ENCODE measurements around the gene LYL1.
A peak's percentile ranks its signal among the peaks of the same experiment; 100 is the strongest.

DNA sequence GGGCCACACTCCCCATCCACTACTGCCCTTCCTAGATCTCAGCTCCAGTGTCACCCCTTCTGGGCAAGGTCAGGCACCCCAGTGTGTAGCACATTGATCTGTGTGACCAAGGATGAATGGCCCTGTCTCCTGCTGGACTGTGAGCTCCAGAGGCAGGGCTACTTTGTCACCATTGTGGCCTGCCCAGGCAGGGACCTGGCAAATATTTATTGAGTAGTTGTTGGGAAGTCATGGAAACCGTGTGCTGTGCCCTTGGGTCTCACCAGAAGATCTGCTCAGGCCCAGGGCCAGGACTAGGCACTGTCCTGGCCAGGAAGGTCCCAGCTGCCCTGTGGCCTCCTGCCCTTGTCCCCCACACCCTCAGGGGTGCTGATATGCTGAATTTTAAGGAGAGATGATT, 25.9 kb upstream of the LYL1 start:
- TF ChIP-seq, protein P1, sequence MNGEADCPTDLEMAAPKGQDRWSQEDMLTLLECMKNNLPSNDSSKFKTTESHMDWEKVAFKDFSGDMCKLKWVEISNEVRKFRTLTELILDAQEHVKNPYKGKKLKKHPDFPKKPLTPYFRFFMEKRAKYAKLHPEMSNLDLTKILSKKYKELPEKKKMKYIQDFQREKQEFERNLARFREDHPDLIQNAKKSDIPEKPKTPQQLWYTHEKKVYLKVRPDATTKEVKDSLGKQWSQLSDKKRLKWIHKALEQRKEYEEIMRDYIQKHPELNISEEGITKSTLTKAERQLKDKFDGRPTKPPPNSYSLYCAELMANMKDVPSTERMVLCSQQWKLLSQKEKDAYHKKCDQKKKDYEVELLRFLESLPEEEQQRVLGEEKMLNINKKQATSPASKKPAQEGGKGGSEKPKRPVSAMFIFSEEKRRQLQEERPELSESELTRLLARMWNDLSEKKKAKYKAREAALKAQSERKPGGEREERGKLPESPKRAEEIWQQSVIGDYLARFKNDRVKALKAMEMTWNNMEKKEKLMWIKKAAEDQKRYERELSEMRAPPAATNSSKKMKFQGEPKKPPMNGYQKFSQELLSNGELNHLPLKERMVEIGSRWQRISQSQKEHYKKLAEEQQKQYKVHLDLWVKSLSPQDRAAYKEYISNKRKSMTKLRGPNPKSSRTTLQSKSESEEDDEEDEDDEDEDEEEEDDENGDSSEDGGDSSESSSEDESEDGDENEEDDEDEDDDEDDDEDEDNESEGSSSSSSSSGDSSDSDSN (CRISPR knock-in tag; IDR thresholded peaks at IDR 0.05) = peak; percentile 55
- TF ChIP-seq, protein P2, sequence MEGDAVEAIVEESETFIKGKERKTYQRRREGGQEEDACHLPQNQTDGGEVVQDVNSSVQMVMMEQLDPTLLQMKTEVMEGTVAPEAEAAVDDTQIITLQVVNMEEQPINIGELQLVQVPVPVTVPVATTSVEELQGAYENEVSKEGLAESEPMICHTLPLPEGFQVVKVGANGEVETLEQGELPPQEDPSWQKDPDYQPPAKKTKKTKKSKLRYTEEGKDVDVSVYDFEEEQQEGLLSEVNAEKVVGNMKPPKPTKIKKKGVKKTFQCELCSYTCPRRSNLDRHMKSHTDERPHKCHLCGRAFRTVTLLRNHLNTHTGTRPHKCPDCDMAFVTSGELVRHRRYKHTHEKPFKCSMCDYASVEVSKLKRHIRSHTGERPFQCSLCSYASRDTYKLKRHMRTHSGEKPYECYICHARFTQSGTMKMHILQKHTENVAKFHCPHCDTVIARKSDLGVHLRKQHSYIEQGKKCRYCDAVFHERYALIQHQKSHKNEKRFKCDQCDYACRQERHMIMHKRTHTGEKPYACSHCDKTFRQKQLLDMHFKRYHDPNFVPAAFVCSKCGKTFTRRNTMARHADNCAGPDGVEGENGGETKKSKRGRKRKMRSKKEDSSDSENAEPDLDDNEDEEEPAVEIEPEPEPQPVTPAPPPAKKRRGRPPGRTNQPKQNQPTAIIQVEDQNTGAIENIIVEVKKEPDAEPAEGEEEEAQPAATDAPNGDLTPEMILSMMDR (CRISPR knock-in tag; IDR thresholded peaks at IDR 0.05) = 0 out of 2 replicates have a peak, but pooled peaks have one; percentile 20
- TF ChIP-seq CHCHD3 (CRISPR knock-in tag; IDR thresholded peaks at IDR 0.05) (no peak), POLR2AphosphoS2 (IDR thresholded peaks at IDR 0.05; ENCODE audit: low read depth, low read length) (no peak), GTF3A (CRISPR knock-in tag; conservative IDR thresholded peaks at IDR 0.05) (no peak), EP300 (IDR thresholded peaks at IDR 0.05; ENCODE audit: low read depth in 2 of 2, low read length in 2 of 2) (peak; percentile 63 to 74; a peak in 2 of 4 replicates), EP300 (CRISPR knock-in tag; IDR thresholded peaks at IDR 0.05; ENCODE audit: borderline replicate concordance) (no peak)
- TF ChIP-seq, protein P3, sequence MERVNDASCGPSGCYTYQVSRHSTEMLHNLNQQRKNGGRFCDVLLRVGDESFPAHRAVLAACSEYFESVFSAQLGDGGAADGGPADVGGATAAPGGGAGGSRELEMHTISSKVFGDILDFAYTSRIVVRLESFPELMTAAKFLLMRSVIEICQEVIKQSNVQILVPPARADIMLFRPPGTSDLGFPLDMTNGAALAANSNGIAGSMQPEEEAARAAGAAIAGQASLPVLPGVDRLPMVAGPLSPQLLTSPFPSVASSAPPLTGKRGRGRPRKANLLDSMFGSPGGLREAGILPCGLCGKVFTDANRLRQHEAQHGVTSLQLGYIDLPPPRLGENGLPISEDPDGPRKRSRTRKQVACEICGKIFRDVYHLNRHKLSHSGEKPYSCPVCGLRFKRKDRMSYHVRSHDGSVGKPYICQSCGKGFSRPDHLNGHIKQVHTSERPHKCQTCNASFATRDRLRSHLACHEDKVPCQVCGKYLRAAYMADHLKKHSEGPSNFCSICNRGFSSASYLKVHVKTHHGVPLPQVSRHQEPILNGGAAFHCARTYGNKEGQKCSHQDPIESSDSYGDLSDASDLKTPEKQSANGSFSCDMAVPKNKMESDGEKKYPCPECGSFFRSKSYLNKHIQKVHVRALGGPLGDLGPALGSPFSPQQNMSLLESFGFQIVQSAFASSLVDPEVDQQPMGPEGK (CRISPR knock-in tag; IDR thresholded peaks at IDR 0.05) = peak; percentile 51; the same call in 1 of the 2 replicates
